Liver (tissue), 9 donors: ENCODE data around the gene GRID1. TPM values are rescaled to one million over a fixed set of nuclear protein-coding genes. Genes with fewer than 3 reads are reported as not detected.

Source experiments
- DNase-seq: peaks from one replicate; pipeline ENCODE4 v3.0.0-alpha.2; 2017; ENCODE audit warnings: low spot score
- H3K27ac ChIP-seq, 2 donors: one replicate each; pipeline ENCODE4 v1.7.0; 2013; ENCODE audit warnings: inconsistent platforms in 2 of 2, low read length in 2 of 2, control low read depth in 1 of 2, low read depth in 1 of 2, mild to moderate bottlenecking in 1 of 2
- H3K27me3 ChIP-seq, 4 donors: one replicate each; pipeline versions ENCODE4 v1.6.1 to v1.7.0; 2013; ENCODE audit warnings: low read length in 3 of 4, inconsistent platforms in 1 of 4, mild to moderate bottlenecking in 1 of 4, moderate library complexity in 1 of 4; ENCODE audit not compliant: control insufficient read depth in 4 of 4, insufficient read depth in 4 of 4
- H3K36me3 ChIP-seq, 4 donors: one replicate each; pipeline versions ENCODE4 v1.6.1 to v1.7.0; 2013; ENCODE audit warnings: low read length in 3 of 4, mild to moderate bottlenecking in 3 of 4, low read depth in 1 of 4, moderate library complexity in 1 of 4; ENCODE audit not compliant: control insufficient read depth in 4 of 4, insufficient read depth in 3 of 4
- H3K4me1 ChIP-seq, 4 donors: one replicate each; pipeline versions ENCODE4 v1.6.1 to v1.7.0; 2013; ENCODE audit warnings: low read length in 3 of 4, mild to moderate bottlenecking in 3 of 4, moderate library complexity in 1 of 4; ENCODE audit not compliant: control insufficient read depth in 4 of 4, insufficient read depth in 4 of 4
- H3K4me3 ChIP-seq, 3 donors: one replicate each; pipeline versions ENCODE4 v1.6.1 to v1.7.0; 2013; ENCODE audit warnings: low read length in 3 of 3, control low read depth in 1 of 3, low read depth in 1 of 3, mild to moderate bottlenecking in 1 of 3
- H3K9ac ChIP-seq, 2 donors: one replicate each; pipeline ENCODE4 v1.7.0; 2013; ENCODE audit warnings: low read length in 2 of 2, mild to moderate bottlenecking in 2 of 2, moderate library complexity in 2 of 2, control low read depth in 1 of 2, low read depth in 1 of 2
- H3K9me3 ChIP-seq, 4 donors: one replicate each; pipeline versions ENCODE4 v1.6.1 to v1.7.0; 2013; ENCODE audit warnings: low read length in 3 of 4; ENCODE audit not compliant: control insufficient read depth in 4 of 4
- EGR1 ChIP-seq, 2 donors: IDR thresholded peaks; 2 replicates each; pipeline ENCODE4 v1.6.1; 2016 to 2018; ENCODE audit warnings: antibody characterized with exemption in 2 of 2, low read depth in 2 of 2
- FOXA1 ChIP-seq: IDR thresholded peaks from 2 replicates; pipeline ENCODE4 v1.6.1; 2016; ENCODE audit warnings: antibody characterized with exemption
- FOXA2 ChIP-seq: IDR thresholded peaks from 2 replicates; pipeline ENCODE4 v1.6.1; 2016; ENCODE audit warnings: antibody characterized with exemption
- GABPA ChIP-seq, 2 donors: IDR thresholded peaks in 1 of 2; conservative IDR thresholded peaks in 1 of 2; 2 replicates each; pipeline ENCODE4 v1.6.1; 2016; ENCODE audit warnings: antibody characterized with exemption in 2 of 2, mild to moderate bottlenecking in 1 of 2, moderate library complexity in 1 of 2
- HNF4A ChIP-seq, 2 donors: conservative IDR thresholded peaks; 2 replicates each; pipeline ENCODE4 v1.6.1; 2016; ENCODE audit warnings: antibody characterized with exemption in 2 of 2, mild to moderate bottlenecking in 2 of 2
- HNF4G ChIP-seq: IDR thresholded peaks from 2 replicates; pipeline ENCODE4 v1.6.1; 2016; ENCODE audit warnings: antibody characterized with exemption
- JUND ChIP-seq, 2 donors: IDR thresholded peaks; 2 replicates each; pipeline ENCODE4 v1.6.1; 2016; ENCODE audit warnings: antibody characterized with exemption in 2 of 2
- RAD21 ChIP-seq, 2 donors: IDR thresholded peaks; 2 replicates each; pipeline ENCODE4 v1.6.1; 2016; ENCODE audit warnings: antibody characterized with exemption in 2 of 2, mild to moderate bottlenecking in 2 of 2
- TAF1 ChIP-seq: conservative IDR thresholded peaks from 2 replicates; pipeline ENCODE4 v1.6.1; 2016; ENCODE audit warnings: antibody characterized with exemption, mild to moderate bottlenecking
- YY1 ChIP-seq: IDR thresholded peaks from 2 replicates; pipeline ENCODE4 v1.6.1; 2016; ENCODE audit warnings: antibody characterized with exemption, mild to moderate bottlenecking
- WGBS: extraction: QIAGEN DNeasy Blood & Tissue Kit; methylation state at CpG from one replicate; pipeline ENCODE4 v1.1.7; 2013; 5-methylcytosine and 5-hydroxymethylcytosine counted together
- polyA plus RNA-seq, 2 donors: library from polyadenylated mRNA; stranded (reverse) in 1 of 2; unstranded in 1 of 2; fragments of 200-250 nt in 1 of 2; fragments of >200 nt in 1 of 2; fragmentation: Nextera tagmentation in 1 of 2; extraction: Ambion mirVana in 1 of 2; gene quantifications; one replicate each; pipeline versions ENCODE4 v1.2.1 to v1.2.3, GENCODE V29; 2013 to 2015
- total RNA-seq, 2 donors: library from RNA; depleted of rRNA; stranded (reverse); fragments of >200 nt; gene quantifications; one replicate each; pipeline ENCODE4 v1.2.3, GENCODE V29; 2014
- TF ChIP-seq, protein P1 (sequence below): fragments of 150-350 bp; IDR thresholded peaks from 2 replicates; pipeline ENCODE4 v1.5.1; 2017; ENCODE audit warnings: improper control_type of control experiment, low read depth, low read length; ENCODE audit not compliant: missing input control
- TF ChIP-seq, protein P2 (sequence below): IDR thresholded peaks from 2 replicates; pipeline ENCODE4 v1.6.1; 2016; ENCODE audit warnings: antibody characterized with exemption
- TF ChIP-seq, protein P3 (sequence below): IDR thresholded peaks from 2 replicates; pipeline ENCODE4 v1.6.1; 2016; ENCODE audit warnings: antibody characterized with exemption
- TF ChIP-seq, protein P4 (sequence below): IDR thresholded peaks from 2 replicates; pipeline ENCODE4 v1.6.1; 2016; ENCODE audit warnings: antibody characterized with exemption
- donor health status: healthy.
- donor health status: healthy.
- donor health status: healthy.
- donor health status: healthy.
- donor health status: healthy.

Gene GRID1
- total and polyA plus RNA-seq, 4 donors = 0.09 to 0.17 (median 0.14) TPM; not detected in 1

DNA sequence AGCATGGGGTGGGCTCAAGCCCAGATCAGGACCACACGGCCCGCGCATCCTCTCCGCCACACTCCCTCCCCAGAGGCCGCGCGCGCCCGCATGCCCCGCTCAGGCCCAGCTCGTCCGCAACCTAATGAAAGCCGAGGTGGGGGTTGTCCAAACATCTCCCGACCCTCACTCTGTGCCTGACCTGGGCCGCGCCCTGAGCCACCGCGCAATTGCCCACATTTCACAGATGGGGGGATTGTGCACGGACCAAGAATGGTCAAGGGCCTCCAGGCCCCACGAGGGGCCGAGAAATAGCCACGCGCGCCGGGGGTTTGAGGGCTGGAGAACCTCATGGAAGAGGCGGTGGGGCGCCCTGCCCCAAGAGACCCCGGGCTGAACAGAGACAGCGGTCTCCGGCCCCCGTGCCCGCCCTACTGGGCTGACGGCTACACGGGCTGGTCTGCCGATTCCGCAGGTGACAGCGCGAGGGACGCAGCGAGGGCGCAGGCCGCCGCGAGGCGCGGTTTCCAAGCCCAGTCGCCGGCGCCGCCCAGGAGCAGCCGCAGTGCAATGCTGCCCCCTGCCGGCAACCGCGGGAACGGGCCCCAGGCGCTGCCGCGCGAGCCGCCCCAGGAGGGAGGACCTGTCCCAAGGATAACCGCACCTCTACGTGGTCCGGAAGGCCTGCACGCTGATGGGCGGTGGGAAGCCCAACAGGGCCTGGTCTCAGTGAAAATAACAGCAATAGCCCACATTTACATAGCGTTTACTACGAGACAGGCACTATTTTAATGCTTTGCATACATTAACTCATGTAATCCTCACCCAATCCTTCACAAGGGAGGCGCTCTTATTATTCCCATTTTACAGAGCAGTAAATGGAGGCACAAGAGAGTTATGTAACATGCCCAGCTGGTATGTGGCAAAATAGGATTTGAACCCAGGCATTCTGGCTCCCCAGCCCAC, 10.5 kb upstream of the GRID1 start:
- 20% methylated on average over 68 of the region's 68 CpGs for WGBS
- Histone ChIP-seq H3K9ac (no peak overlapping the region), H3K9me3 (no peaks in the 10 kb centered on the region), H3K4me1 (peaks cover 0 to 5% (median 1%) of the 10 kb centered on the region in 4 donors), H3K36me3 (no peaks in the 10 kb centered on the region), H3K27me3 (peaks cover 0 to 3% (median 0%) of the 10 kb centered on the region in 4 donors), H3K27ac (no peak overlapping the region), H3K4me3 (peak overlapping the region in 1 of 3 donors; percentile 19)
- TF ChIP-seq RAD21 (IDR thresholded peaks at IDR 0.05) (peak; percentile 82 to 91), EGR1 (IDR thresholded peaks at IDR 0.05; ENCODE audit: low read depth in 2 of 2) (no peak)
- TF ChIP-seq, protein P1, sequence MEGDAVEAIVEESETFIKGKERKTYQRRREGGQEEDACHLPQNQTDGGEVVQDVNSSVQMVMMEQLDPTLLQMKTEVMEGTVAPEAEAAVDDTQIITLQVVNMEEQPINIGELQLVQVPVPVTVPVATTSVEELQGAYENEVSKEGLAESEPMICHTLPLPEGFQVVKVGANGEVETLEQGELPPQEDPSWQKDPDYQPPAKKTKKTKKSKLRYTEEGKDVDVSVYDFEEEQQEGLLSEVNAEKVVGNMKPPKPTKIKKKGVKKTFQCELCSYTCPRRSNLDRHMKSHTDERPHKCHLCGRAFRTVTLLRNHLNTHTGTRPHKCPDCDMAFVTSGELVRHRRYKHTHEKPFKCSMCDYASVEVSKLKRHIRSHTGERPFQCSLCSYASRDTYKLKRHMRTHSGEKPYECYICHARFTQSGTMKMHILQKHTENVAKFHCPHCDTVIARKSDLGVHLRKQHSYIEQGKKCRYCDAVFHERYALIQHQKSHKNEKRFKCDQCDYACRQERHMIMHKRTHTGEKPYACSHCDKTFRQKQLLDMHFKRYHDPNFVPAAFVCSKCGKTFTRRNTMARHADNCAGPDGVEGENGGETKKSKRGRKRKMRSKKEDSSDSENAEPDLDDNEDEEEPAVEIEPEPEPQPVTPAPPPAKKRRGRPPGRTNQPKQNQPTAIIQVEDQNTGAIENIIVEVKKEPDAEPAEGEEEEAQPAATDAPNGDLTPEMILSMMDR = peak; percentile 98
- peak; percentile 87 for DNase-seq

DNA sequence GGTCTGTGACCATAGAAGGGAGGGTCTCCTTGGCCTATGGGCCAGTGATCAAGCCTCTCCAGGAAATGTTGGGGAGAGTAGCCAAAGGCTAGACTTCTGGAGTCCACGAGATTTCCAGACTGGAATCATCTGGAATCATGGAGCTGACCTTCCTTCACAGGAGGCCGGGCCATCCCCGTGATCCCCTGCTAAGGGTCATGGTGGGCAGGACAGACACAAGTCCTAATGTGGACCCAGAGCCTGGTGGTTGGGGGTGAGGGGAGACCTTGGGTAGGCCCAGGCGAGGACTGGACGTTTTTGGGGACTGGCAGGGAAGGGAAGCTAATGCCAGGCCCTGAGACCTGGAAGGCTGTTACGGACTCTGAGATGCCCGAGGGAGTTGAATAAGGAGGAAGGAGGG, 9.8 kb upstream of the GRID1 start:
- no peak for DNase-seq
- H3K27me3 ChIP-seq = peaks cover 0 to 3% (median 0%) of the 10 kb centered on the region in 4 donors
- H3K27ac ChIP-seq = no peak overlapping the region
- H3K36me3 ChIP-seq = no peaks in the 10 kb centered on the region
- TF ChIP-seq, protein P1 = no peak
- TF ChIP-seq RAD21 (IDR thresholded peaks at IDR 0.05) (no peak), FOXA1 (no peak), FOXA2 (no peak), TAF1 (no peak), YY1 (no peak), HNF4G (no peak), GABPA (IDR thresholded peaks at IDR 0.05 in 1 of 2, conservative IDR thresholded peaks at IDR 0.05 in 1 of 2) (no peak), JUND (IDR thresholded peaks at IDR 0.05) (no peak), HNF4A (conservative IDR thresholded peaks at IDR 0.05) (no peak)
- TF ChIP-seq, protein P2, sequence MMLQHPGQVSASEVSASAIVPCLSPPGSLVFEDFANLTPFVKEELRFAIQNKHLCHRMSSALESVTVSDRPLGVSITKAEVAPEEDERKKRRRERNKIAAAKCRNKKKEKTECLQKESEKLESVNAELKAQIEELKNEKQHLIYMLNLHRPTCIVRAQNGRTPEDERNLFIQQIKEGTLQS = no peak
- TF ChIP-seq, protein P3, sequence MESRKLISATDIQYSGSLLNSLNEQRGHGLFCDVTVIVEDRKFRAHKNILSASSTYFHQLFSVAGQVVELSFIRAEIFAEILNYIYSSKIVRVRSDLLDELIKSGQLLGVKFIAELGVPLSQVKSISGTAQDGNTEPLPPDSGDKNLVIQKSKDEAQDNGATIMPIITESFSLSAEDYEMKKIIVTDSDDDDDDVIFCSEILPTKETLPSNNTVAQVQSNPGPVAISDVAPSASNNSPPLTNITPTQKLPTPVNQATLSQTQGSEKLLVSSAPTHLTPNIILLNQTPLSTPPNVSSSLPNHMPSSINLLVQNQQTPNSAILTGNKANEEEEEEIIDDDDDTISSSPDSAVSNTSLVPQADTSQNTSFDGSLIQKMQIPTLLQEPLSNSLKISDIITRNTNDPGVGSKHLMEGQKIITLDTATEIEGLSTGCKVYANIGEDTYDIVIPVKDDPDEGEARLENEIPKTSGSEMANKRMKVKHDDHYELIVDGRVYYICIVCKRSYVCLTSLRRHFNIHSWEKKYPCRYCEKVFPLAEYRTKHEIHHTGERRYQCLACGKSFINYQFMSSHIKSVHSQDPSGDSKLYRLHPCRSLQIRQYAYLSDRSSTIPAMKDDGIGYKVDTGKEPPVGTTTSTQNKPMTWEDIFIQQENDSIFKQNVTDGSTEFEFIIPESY = no peak
- TF ChIP-seq, protein P4, sequence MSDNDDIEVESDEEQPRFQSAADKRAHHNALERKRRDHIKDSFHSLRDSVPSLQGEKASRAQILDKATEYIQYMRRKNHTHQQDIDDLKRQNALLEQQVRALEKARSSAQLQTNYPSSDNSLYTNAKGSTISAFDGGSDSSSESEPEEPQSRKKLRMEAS = no peak
- no peak overlapping the region for H3K4me3 ChIP-seq
- H3K9me3 ChIP-seq = no peaks in the 10 kb centered on the region
- no peak overlapping the region for H3K9ac ChIP-seq
- H3K4me1 ChIP-seq = peaks cover 0 to 5% (median 1%) of the 10 kb centered on the region in 4 donors
- WGBS = 85% methylated on average over 7 of the region's 7 CpGs
